ENCODE measurements around the gene FAM107B.

GRCh38 chr10:14758451-14758850 is 16.2 kb downstream of the FAM107B start:
- TF ChIP-seq CTCF (IDR thresholded peaks at IDR 0.05; ENCODE audit: control extremely low read depth in 1 of 3, insufficient read depth in 1 of 3, low read depth in 1 of 3, low read length in 3 of 3): no peak
- no peak for TF ChIP-seq MAFK (IDR thresholded peaks at IDR 0.05; ENCODE audit: low read depth, low read length)
- no peak for TF ChIP-seq EZH2 (IDR thresholded peaks at IDR 0.05; ENCODE audit: low read depth, low read length, severe bottlenecking)
- no peak for TF ChIP-seq RAD21 (IDR thresholded peaks at IDR 0.05 in 1 of 2, conservative IDR thresholded peaks at IDR 0.05 in 1 of 2; ENCODE audit: low read depth in 2 of 2, low read length in 2 of 2)
- no peak for TF ChIP-seq POLR2AphosphoS5 (IDR thresholded peaks at IDR 0.05; ENCODE audit: low read depth, low read length)
- no peak for TF ChIP-seq ATF2 (IDR thresholded peaks at IDR 0.05; ENCODE audit: low read length)
- no peak for TF ChIP-seq BACH1 (IDR thresholded peaks at IDR 0.05; ENCODE audit: low read length)
- no peak for TF ChIP-seq KDM1A (IDR thresholded peaks at IDR 0.05; ENCODE audit: borderline replicate concordance, low read length)
- TF ChIP-seq MAX (IDR thresholded peaks at IDR 0.05): no peak

All from H1 (cell line).